HepG2 (cell line): Measurements from ENCODE around the gene SLC6A16.

Source experiments
- AKAP8 ChIP-seq: sonication (generic); formaldehyde crosslinking; IDR thresholded peaks from 2 replicates; pipeline ENCODE4 v1.5.1; 2020; ENCODE audit warnings: mild to moderate bottlenecking, missing genetic modification reagents
- ZNF335 ChIP-seq: sonication (generic); formaldehyde crosslinking; IDR thresholded peaks from 2 replicates; pipeline ENCODE4 v1.4.0; 2020; ENCODE audit warnings: missing genetic modification reagents

DNA sequence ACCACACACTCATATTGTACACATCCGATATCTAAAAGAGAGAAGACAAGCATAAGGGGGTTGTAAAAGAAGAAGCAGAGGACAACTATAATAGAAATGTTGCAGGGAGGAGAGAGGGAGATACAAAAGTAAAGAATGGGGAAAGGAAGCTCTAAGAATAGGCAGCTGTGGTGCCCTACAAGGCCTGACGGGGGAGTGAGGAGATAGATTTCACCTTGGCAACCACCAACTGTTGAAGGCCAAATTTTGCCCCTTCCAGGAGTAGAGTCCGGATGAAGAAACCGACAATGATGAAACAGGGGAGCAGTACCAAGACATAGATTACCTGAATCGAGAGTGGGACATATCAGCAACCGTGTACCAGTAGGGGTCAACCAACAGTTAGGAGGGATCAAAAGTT lies 15.9 kb downstream of the SLC6A16 start:
- TF ChIP-seq AKAP8 (no peak), ZNF335 (CRISPR knock-in tag) (no peak)
